HCT116 (cell line): ENCODE measurements around the gene PRR16.
"Not testable (repeated sequence)": the region's sequence is repeated elsewhere in the genome, so short reads cannot be mapped to it uniquely, and the experiment has no call there.

Experiments used
- CTCF ChIP-seq, 3 experiments: fragments of 200-600 bp in 1 of 3; sonication (generic) in 1 of 3; IDR thresholded peaks in 2 of 3; conservative IDR thresholded peaks in 1 of 3; 2 replicates each; pipeline ENCODE4 v1.5.1; 2012 to 2017; ENCODE audit warnings: low read depth in 2 of 3, low read length in 2 of 3, antibody characterized with exemption in 1 of 3, borderline replicate concordance in 1 of 3, control low read depth in 1 of 3, mild to moderate bottlenecking in 1 of 3, mixed read lengths in 1 of 3, mixed run types in 1 of 3, moderate library complexity in 1 of 3; ENCODE audit not compliant: insufficient read depth in 1 of 3
- POLR2A ChIP-seq: IDR thresholded peaks from 2 replicates; pipeline ENCODE4 v1.7.0; 2011; ENCODE audit warnings: borderline replicate concordance; ENCODE audit not compliant: insufficient read depth, insufficient read length; ENCODE audit errors: extremely low read depth
- TCF7L2 ChIP-seq: IDR thresholded peaks from 2 replicates; pipeline ENCODE4 v1.7.0; 2011; ENCODE audit warnings: borderline replicate concordance, inconsistent platforms; ENCODE audit not compliant: insufficient read depth, insufficient read length; ENCODE audit errors: extremely low read depth
- ZBTB33 ChIP-seq: IDR thresholded peaks from 2 replicates; pipeline ENCODE4 v1.6.1; 2011; ENCODE audit warnings: mild to moderate bottlenecking, low read length, moderate library complexity; ENCODE audit not compliant: insufficient replicate concordance; ENCODE audit errors: extremely low read depth
- ZNF274 ChIP-seq: fragments of 200-500 bp; sonication (Bioruptor generic); IDR thresholded peaks from 2 replicates; pipeline ENCODE4 v1.6.1; 2014; ENCODE audit warnings: mild to moderate bottlenecking, low read depth, low read length, inconsistent platforms

- not testable (repeated sequence) for TF ChIP-seq CTCF (IDR thresholded peaks at IDR 0.05 in 2 of 3, conservative IDR thresholded peaks at IDR 0.05 in 1 of 3; ENCODE audit: borderline replicate concordance in 1 of 3, insufficient read depth in 1 of 3, low read depth in 2 of 3, low read length in 2 of 3); TCF7L2; ZNF274; ZBTB33; POLR2A
Measured at GRCh38 chr5:120702817-120703538, 238.9 kb downstream of the PRR16 start.
